HEK293 (cell line): ENCODE data around the gene OGDHL.

Source experiments
- CTCF ChIA-PET: fragments of 350-600 bp; formaldehyde crosslinking; extraction: SDS; loops from one replicate; lab custom pipeline; 2021; ENCODE audit warnings: antibody characterized with exemption; lab: Yijun Ruan, JAX
- POLR2A ChIA-PET: fragments of 300-600 bp; formaldehyde crosslinking; extraction: SDS; loops from one replicate; lab custom pipeline; 2020; ENCODE audit warnings: antibody characterized with exemption, inconsistent platforms; lab: Yijun Ruan, JAX
- H3K27ac ChIP-seq: fragments of 200-500 bp; sonication (Bioruptor generic); 2 replicates; pipeline ENCODE4 v1.5.1; 2014; ENCODE audit warnings: low read depth, low read length, control low read depth, inconsistent platforms; ENCODE audit errors: extremely low read depth
- H3K36me3 ChIP-seq, 2 experiments: fragments of 200-500 bp in 1 of 2; sonication (Bioruptor generic) in 1 of 2; 1 replicate in 1 of 2; 2 replicates in 1 of 2; pipeline ENCODE4 v1.5.1; 2014 to 2017; ENCODE audit warnings: inconsistent platforms in 2 of 2, low read length in 2 of 2; ENCODE audit not compliant: control insufficient read depth in 2 of 2, insufficient read depth in 1 of 2
- H3K4me1 ChIP-seq: fragments of 200-500 bp; sonication (Bioruptor generic); 2 replicates; pipeline ENCODE4 v1.5.1; 2014; ENCODE audit warnings: mild to moderate bottlenecking, low read length, inconsistent platforms; ENCODE audit not compliant: control insufficient read depth, insufficient read depth
- H3K4me3 ChIP-seq: 2 replicates; pipeline ENCODE4 v1.5.1; 2011; ENCODE audit warnings: low read depth, mild to moderate bottlenecking, control low read depth, low read length, moderate library complexity
- H3K9me3 ChIP-seq: fragments of 200-500 bp; sonication (Bioruptor generic); 2 replicates; pipeline ENCODE4 v1.5.1; 2014; ENCODE audit warnings: low read depth, low read length, inconsistent platforms; ENCODE audit not compliant: control insufficient read depth, insufficient read depth
- GFI1B ChIP-seq: fragments of 450-650 bp; formaldehyde crosslinking; IDR thresholded peaks from 2 replicates; pipeline ENCODE4 v1.5.1; 2016; ENCODE audit warnings: missing biosample characterization, missing genetic modification characterization
- GLI2 ChIP-seq: fragments of 450-650 bp; formaldehyde crosslinking; IDR thresholded peaks from 2 replicates; pipeline ENCODE4; 2017; ENCODE audit warnings: missing biosample characterization, missing genetic modification characterization, low read depth, borderline replicate concordance
- HOXA7 ChIP-seq: sonication (generic); formaldehyde crosslinking; IDR thresholded peaks from 2 replicates; pipeline ENCODE4 v1.8.1; 2022; ENCODE audit warnings: missing genetic modification reagents, borderline replicate concordance
- HOXD13 ChIP-seq: sonication (generic); formaldehyde crosslinking; IDR thresholded peaks from 2 replicates; pipeline ENCODE4 v1.8.0; 2022; ENCODE audit warnings: missing genetic modification reagents, borderline replicate concordance
- SP7 ChIP-seq: fragments of 450-650 bp; formaldehyde crosslinking; IDR thresholded peaks from 2 replicates; pipeline ENCODE4 v1.5.1; 2016; ENCODE audit warnings: missing biosample characterization, missing genetic modification characterization
- ZBTB21 ChIP-seq: fragments of 450-650 bp; formaldehyde crosslinking; IDR thresholded peaks from 2 replicates; pipeline ENCODE4 v1.5.1; 2017; ENCODE audit warnings: missing biosample characterization, missing genetic modification characterization
- ZFP69B ChIP-seq: fragments of 450-650 bp; formaldehyde crosslinking; IDR thresholded peaks from 2 replicates; pipeline ENCODE4 v1.5.1; 2016; ENCODE audit warnings: missing biosample characterization, missing genetic modification characterization
- ZNF112 ChIP-seq: fragments of 450-650 bp; formaldehyde crosslinking; IDR thresholded peaks from 2 replicates; pipeline ENCODE4 v1.5.0; 2017; ENCODE audit warnings: missing biosample characterization, missing genetic modification characterization
- ZNF274 ChIP-seq, 2 experiments: fragments of 200-500 bp in 1 of 2; fragments of 450-650 bp in 1 of 2; sonication (Bioruptor generic) in 1 of 2; formaldehyde crosslinking in 1 of 2; IDR thresholded peaks; 2 replicates each; pipeline versions ENCODE4 v1.5.1 to v1.6.1; 2014 to 2016; ENCODE audit warnings: borderline replicate concordance in 1 of 2, inconsistent platforms in 1 of 2, low read length in 1 of 2, missing biosample characterization in 1 of 2, missing genetic modification characterization in 1 of 2
- ZNF37A ChIP-seq: fragments of 450-650 bp; IDR thresholded peaks from 2 replicates; pipeline ENCODE4 v1.5.1; 2018; ENCODE audit warnings: missing biosample characterization, missing genetic modification characterization
- ZNF423 ChIP-seq: fragments of 450-650 bp; formaldehyde crosslinking; IDR thresholded peaks from 2 replicates; pipeline ENCODE4 v1.5.1; 2016; ENCODE audit warnings: missing biosample characterization, missing genetic modification characterization
- ZNF529 ChIP-seq: fragments of 450-650 bp; formaldehyde crosslinking; IDR thresholded peaks from 2 replicates; pipeline ENCODE4 v1.5.1; 2017; ENCODE audit warnings: missing genetic modification characterization, missing biosample characterization; ENCODE audit not compliant: insufficient replicate concordance
- ZNF530 ChIP-seq: fragments of 450-650 bp; formaldehyde crosslinking; IDR thresholded peaks from 2 replicates; pipeline ENCODE4 v1.5.1; 2016; ENCODE audit warnings: low read depth, missing biosample characterization, missing genetic modification characterization
- ZNF629 ChIP-seq: fragments of 450-650 bp; formaldehyde crosslinking; IDR thresholded peaks from 2 replicates; pipeline ENCODE4 v1.5.1; 2017; ENCODE audit warnings: missing biosample characterization, missing genetic modification characterization
- ZNF654 ChIP-seq: fragments of 450-650 bp; formaldehyde crosslinking; IDR thresholded peaks from 2 replicates; pipeline ENCODE4 v1.5.1; 2016; ENCODE audit warnings: low read depth, missing biosample characterization, missing genetic modification characterization
- ZNF792 ChIP-seq: fragments of 450-650 bp; formaldehyde crosslinking; IDR thresholded peaks from 2 replicates; pipeline ENCODE4 v1.5.1; 2016; ENCODE audit warnings: missing biosample characterization, missing genetic modification characterization
- ZSCAN23 ChIP-seq: fragments of 450-650 bp; formaldehyde crosslinking; IDR thresholded peaks from 2 replicates; pipeline ENCODE4 v1.5.1; 2016; ENCODE audit warnings: missing biosample characterization, missing genetic modification characterization
- TF ChIP-seq, protein P1 (sequence below): fragments of 450-650 bp; formaldehyde crosslinking; IDR thresholded peaks from 2 replicates; pipeline ENCODE4 v1.5.1; 2016; ENCODE audit warnings: missing biosample characterization, missing genetic modification characterization
- TF ChIP-seq, protein P2 (sequence below): fragments of 450-650 bp; formaldehyde crosslinking; IDR thresholded peaks from 2 replicates; pipeline ENCODE4 v1.5.1; 2016; ENCODE audit warnings: missing biosample characterization, missing genetic modification characterization
- TF ChIP-seq, protein P3 (sequence below): IDR thresholded peaks from 2 replicates; pipeline ENCODE4 v1.6.1; 2011; ENCODE audit warnings: mild to moderate bottlenecking, low read depth, low read length, borderline replicate concordance
- TF ChIP-seq, protein P4 (sequence below): fragments of 450-650 bp; formaldehyde crosslinking; IDR thresholded peaks from 2 replicates; pipeline ENCODE4 v1.5.0; 2017; ENCODE audit warnings: missing biosample characterization, missing genetic modification characterization, borderline replicate concordance
- TF ChIP-seq, protein P5 (sequence below): fragments of 450-650 bp; formaldehyde crosslinking; IDR thresholded peaks from 2 replicates; pipeline ENCODE4 v1.5.1; 2016; ENCODE audit warnings: missing biosample characterization, missing genetic modification characterization
- TF ChIP-seq, protein P6 (sequence below): fragments of 450-650 bp; formaldehyde crosslinking; IDR thresholded peaks from 2 replicates; pipeline ENCODE4 v1.5.1; 2016; ENCODE audit warnings: missing biosample characterization, missing genetic modification characterization
- TF ChIP-seq, protein P7 (sequence below): fragments of 450-650 bp; formaldehyde crosslinking; IDR thresholded peaks from 2 replicates; pipeline ENCODE4 v1.5.1; 2016; ENCODE audit warnings: missing biosample characterization, missing genetic modification characterization

Gene OGDHL

DNA sequence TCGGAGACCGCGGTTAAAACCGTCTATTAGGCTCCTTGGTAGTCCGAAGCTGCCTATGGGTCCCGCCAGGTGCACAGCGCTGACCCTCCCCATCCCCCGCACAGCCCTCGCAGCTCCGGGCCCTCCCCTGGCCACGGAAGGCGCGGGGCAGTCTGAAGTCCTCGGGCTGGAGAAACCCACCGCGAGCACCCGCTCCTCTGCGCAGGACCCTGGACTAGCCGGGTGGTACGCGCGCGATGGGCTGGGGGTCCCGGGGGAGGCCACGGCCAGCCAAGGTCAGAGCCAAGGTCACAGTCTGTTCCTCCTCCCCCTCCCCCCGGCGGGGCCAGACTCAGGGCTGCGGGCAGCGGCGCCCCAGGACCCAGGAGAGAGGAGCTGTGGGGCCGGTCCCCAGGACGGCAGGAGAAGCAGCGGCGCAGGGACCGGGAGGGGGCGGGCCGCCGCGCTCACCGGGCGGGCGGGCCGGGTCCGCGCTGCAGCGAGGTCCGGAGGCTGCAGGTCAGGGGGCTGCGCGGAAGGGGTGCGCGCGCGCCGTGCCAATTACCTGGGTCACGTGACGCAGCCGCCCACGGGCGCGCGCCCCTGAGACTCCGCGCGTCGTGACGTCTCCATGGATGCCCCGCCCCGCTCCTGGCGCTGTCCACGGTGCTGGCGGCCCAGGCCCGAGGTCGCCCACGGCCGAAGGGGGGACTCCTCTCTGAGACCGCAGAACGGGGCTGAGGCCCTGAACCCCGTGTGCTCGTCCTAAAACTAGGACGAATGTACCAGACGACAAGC is at the start of gene OGDHL:
TSS of gene OGDHL (minus strand) at position 535 of the 777 bp plus-strand sequence. CDS start 3,731 bp downstream, outside the sequence.
- Histone ChIP-seq H3K4me1 (no peaks in the 10 kb centered on the region), H3K4me3 (peak within 1 kb of the TSS; percentile 50), H3K9me3 (no peaks in the 10 kb centered on the region), H3K36me3 (no peaks in the 10 kb centered on the region), H3K27ac (no peak within 1 kb of the TSS; the same call in 1 of the 2 replicates)
- ChIA-PET POLR2A (no interaction called here), CTCF (interaction anchor here (0.5 to 0.7 kb wide), 2 partner anchors 62 to 245 kb away, joined by 4 read pairs; no protein-coding TSS in a partner anchor)
- TF ChIP-seq SP7 (tag by site-specific recombination): 0 out of 2 replicates have a peak, but pooled peaks have one; percentile 12
- TF ChIP-seq, protein P1, sequence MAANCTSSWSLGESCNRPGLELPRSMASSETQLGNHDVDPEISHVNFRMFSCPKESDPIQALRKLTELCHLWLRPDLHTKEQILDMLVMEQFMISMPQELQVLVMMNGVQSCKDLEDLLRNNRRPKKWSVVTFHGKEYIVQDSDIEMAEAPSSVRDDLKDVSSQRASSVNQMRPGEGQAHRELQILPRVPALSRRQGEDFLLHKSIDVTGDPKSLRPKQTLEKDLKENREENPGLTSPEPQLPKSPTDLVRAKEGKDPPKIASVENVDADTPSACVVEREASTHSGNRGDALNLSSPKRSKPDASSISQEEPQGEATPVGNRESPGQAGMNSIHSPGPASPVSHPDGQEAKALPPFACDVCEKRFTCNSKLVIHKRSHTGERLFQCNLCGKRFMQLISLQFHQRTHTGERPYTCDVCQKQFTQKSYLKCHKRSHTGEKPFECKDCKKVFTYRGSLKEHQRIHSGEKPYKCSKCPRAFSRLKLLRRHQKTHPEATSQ: no peak
- TF ChIP-seq ZNF112: no peak
- no peak for TF ChIP-seq HOXA7 (CRISPR knock-in tag)
- no peak for TF ChIP-seq GLI2
- TF ChIP-seq, protein P2, sequence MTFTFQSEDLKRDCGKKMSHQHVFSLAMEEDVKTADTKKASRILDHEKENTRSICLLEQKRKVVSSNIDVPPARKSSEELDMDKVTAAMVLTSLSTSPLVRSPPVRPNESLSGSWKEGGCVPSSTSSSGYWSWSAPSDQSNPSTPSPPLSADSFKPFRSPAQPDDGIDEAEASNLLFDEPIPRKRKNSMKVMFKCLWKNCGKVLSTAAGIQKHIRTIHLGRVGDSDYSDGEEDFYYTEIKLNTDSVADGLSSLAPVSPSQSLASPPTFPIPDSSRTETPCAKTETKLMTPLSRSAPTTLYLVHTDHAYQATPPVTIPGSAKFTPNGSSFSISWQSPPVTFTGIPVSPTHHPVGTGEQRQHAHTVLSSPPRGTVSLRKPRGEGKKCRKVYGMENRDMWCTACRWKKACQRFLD: no peak
- TF ChIP-seq ZNF423 (tag by site-specific recombination): no peak
- TF ChIP-seq ZSCAN23 (tag by site-specific recombination): no peak
- TF ChIP-seq, protein P3, sequence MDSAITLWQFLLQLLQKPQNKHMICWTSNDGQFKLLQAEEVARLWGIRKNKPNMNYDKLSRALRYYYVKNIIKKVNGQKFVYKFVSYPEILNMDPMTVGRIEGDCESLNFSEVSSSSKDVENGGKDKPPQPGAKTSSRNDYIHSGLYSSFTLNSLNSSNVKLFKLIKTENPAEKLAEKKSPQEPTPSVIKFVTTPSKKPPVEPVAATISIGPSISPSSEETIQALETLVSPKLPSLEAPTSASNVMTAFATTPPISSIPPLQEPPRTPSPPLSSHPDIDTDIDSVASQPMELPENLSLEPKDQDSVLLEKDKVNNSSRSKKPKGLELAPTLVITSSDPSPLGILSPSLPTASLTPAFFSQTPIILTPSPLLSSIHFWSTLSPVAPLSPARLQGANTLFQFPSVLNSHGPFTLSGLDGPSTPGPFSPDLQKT: no peak
- no peak for TF ChIP-seq GFI1B (tag by site-specific recombination)
- TF ChIP-seq, protein P4, sequence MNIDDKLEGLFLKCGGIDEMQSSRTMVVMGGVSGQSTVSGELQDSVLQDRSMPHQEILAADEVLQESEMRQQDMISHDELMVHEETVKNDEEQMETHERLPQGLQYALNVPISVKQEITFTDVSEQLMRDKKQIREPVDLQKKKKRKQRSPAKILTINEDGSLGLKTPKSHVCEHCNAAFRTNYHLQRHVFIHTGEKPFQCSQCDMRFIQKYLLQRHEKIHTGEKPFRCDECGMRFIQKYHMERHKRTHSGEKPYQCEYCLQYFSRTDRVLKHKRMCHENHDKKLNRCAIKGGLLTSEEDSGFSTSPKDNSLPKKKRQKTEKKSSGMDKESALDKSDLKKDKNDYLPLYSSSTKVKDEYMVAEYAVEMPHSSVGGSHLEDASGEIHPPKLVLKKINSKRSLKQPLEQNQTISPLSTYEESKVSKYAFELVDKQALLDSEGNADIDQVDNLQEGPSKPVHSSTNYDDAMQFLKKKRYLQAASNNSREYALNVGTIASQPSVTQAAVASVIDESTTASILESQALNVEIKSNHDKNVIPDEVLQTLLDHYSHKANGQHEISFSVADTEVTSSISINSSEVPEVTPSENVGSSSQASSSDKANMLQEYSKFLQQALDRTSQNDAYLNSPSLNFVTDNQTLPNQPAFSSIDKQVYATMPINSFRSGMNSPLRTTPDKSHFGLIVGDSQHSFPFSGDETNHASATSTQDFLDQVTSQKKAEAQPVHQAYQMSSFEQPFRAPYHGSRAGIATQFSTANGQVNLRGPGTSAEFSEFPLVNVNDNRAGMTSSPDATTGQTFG (tag by site-specific recombination): no peak
- TF ChIP-seq ZNF529 (tag by site-specific recombination): no peak
- TF ChIP-seq ZBTB21 (tag by site-specific recombination): peak; percentile 66
- no peak for TF ChIP-seq ZNF37A (tag by site-specific recombination)
- TF ChIP-seq ZFP69B: no peak
- TF ChIP-seq ZNF629: peak; percentile 78
- TF ChIP-seq ZNF274 (IDR thresholded peaks at IDR 0.05; ENCODE audit: low read length): no peak
- TF ChIP-seq ZNF274 (tag by site-specific recombination; IDR thresholded peaks at IDR 0.05; ENCODE audit: borderline replicate concordance): no peak
- TF ChIP-seq, protein P5, sequence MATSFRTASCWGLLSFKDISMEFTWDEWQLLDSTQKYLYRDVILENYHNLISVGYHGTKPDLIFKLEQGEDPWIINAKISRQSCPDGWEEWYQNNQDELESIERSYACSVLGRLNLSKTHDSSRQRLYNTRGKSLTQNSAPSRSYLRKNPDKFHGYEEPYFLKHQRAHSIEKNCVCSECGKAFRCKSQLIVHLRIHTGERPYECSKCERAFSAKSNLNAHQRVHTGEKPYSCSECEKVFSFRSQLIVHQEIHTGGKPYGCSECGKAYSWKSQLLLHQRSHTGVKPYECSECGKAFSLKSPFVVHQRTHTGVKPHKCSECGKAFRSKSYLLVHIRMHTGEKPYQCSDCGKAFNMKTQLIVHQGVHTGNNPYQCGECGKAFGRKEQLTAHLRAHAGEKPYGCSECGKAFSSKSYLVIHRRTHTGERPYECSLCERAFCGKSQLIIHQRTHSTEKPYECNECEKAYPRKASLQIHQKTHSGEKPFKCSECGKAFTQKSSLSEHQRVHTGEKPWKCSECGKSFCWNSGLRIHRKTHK: no peak
- TF ChIP-seq ZNF792: no peak
- TF ChIP-seq, protein P6, sequence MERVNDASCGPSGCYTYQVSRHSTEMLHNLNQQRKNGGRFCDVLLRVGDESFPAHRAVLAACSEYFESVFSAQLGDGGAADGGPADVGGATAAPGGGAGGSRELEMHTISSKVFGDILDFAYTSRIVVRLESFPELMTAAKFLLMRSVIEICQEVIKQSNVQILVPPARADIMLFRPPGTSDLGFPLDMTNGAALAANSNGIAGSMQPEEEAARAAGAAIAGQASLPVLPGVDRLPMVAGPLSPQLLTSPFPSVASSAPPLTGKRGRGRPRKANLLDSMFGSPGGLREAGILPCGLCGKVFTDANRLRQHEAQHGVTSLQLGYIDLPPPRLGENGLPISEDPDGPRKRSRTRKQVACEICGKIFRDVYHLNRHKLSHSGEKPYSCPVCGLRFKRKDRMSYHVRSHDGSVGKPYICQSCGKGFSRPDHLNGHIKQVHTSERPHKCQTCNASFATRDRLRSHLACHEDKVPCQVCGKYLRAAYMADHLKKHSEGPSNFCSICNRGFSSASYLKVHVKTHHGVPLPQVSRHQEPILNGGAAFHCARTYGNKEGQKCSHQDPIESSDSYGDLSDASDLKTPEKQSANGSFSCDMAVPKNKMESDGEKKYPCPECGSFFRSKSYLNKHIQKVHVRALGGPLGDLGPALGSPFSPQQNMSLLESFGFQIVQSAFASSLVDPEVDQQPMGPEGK: 0 out of 2 replicates have a peak, but pooled peaks have one; percentile 21
- TF ChIP-seq, protein P7, sequence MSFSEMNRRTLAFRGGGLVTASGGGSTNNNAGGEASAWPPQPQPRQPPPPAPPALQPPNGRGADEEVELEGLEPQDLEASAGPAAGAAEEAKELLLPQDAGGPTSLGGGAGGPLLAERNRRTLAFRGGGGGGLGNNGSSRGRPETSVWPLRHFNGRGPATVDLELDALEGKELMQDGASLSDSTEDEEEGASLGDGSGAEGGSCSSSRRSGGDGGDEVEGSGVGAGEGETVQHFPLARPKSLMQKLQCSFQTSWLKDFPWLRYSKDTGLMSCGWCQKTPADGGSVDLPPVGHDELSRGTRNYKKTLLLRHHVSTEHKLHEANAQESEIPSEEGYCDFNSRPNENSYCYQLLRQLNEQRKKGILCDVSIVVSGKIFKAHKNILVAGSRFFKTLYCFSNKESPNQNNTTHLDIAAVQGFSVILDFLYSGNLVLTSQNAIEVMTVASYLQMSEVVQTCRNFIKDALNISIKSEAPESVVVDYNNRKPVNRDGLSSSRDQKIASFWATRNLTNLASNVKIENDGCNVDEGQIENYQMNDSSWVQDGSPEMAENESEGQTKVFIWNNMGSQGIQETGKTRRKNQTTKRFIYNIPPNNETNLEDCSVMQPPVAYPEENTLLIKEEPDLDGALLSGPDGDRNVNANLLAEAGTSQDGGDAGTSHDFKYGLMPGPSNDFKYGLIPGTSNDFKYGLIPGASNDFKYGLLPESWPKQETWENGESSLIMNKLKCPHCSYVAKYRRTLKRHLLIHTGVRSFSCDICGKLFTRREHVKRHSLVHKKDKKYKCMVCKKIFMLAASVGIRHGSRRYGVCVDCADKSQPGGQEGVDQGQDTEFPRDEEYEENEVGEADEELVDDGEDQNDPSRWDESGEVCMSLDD (tag by site-specific recombination): 0 out of 2 replicates have a peak, but pooled peaks have one; percentile 32
- TF ChIP-seq ZNF530 (tag by site-specific recombination): no peak
- TF ChIP-seq HOXD13 (CRISPR knock-in tag): no peak
- no peak for TF ChIP-seq ZNF654 (tag by site-specific recombination)
